Panc1 (cell line): ENCODE measurements around the gene CRKL. TPM values are rescaled to one million over a fixed set of nuclear protein-coding genes. Genes with fewer than 3 reads are reported as not detected.

Experiments used
- ATAC-seq: fragments of 200-7000 bp; cut with Tn5 transposase; 2 replicates; pipeline ENCODE4 v1.9.1; 2020; ENCODE audit warnings: mild to moderate bottlenecking, moderate library complexity
- BruUV-seq: library from RNA; stranded (reverse); fragments of 400-500 nt; replicated peaks from 2 replicates; lab custom pipeline; 2021; lab: Mats Ljungman, UMichigan
- CTCF ChIA-PET: fragments of 300-600 bp; sonication (Branson Sonifier 250); formaldehyde crosslinking; loops from one replicate; lab custom pipeline; 2022; ENCODE audit warnings: antibody characterized with exemption; lab: Charles Lee
- POLR2A ChIA-PET: fragments of 300-600 bp; sonication (Branson Sonifier 250); formaldehyde crosslinking; loops from one replicate; lab custom pipeline; 2022; ENCODE audit warnings: antibody characterized with exemption; lab: Charles Lee
- DNase-seq: peaks from one replicate; pipeline ENCODE4 v3.0.0-alpha.2; 2010; ENCODE audit warnings: low read depth, low spot score
- H3K27ac ChIP-seq: 2 replicates; pipeline ENCODE4 v1.5.1; 2011; ENCODE audit warnings: mild to moderate bottlenecking, low read length, inconsistent platforms
- H3K27me3 ChIP-seq: fragments of 200-500 bp; sonication (Bioruptor generic); 2 replicates; pipeline ENCODE4 v1.6.0; 2014; ENCODE audit warnings: low read length, inconsistent platforms; ENCODE audit not compliant: control insufficient read depth, insufficient read depth
- H3K36me3 ChIP-seq: fragments of 200-500 bp; sonication (Bioruptor generic); 2 replicates; pipeline ENCODE4 v1.5.1; 2014; ENCODE audit warnings: inconsistent platforms, mild to moderate bottlenecking, low read length, moderate library complexity; ENCODE audit not compliant: control insufficient read depth, insufficient read depth
- H3K4me1 ChIP-seq: 2 replicates; pipeline ENCODE4 v1.5.1; 2011; ENCODE audit warnings: inconsistent platforms, mild to moderate bottlenecking, low read length, moderate library complexity; ENCODE audit not compliant: control insufficient read depth, insufficient read depth
- H3K4me3 ChIP-seq, 2 experiments: 2 replicates each; pipeline ENCODE4 v1.5.1; 2011 to 2012; ENCODE audit warnings: low read depth in 2 of 2, low read length in 2 of 2, mild to moderate bottlenecking in 2 of 2, inconsistent platforms in 1 of 2, moderate library complexity in 1 of 2
- H3K9me3 ChIP-seq: fragments of 200-500 bp; sonication (Bioruptor generic); 2 replicates; pipeline ENCODE4 v1.5.1; 2014; ENCODE audit warnings: low read depth, mild to moderate bottlenecking, inconsistent platforms, low read length, moderate library complexity; ENCODE audit not compliant: control insufficient read depth, insufficient read depth
- CTCF ChIP-seq: fragments of 450-650 bp; IDR thresholded peaks from 2 replicates; pipeline ENCODE4 v1.5.1; 2017; ENCODE audit warnings: mild to moderate bottlenecking
- POLR2AphosphoS5 ChIP-seq: IDR thresholded peaks from 2 replicates; pipeline ENCODE4 v1.6.1; 2012; ENCODE audit warnings: mild to moderate bottlenecking, low read depth, low read length, moderate library complexity
- REST ChIP-seq, 2 experiments: IDR thresholded peaks; 2 replicates each; pipeline ENCODE4 v1.6.1; 2011 to 2012; ENCODE audit warnings: low read depth in 2 of 2, control low read depth in 1 of 2, low read length in 1 of 2, mild to moderate bottlenecking in 1 of 2, moderate library complexity in 1 of 2; ENCODE audit not compliant: insufficient read depth in 1 of 2
- SIN3A ChIP-seq: IDR thresholded peaks from 2 replicates; pipeline ENCODE4 v1.6.1; 2012; ENCODE audit warnings: low read depth, mild to moderate bottlenecking, low read length, moderate library complexity, borderline replicate concordance; ENCODE audit not compliant: insufficient read depth
- TCF7L2 ChIP-seq: IDR thresholded peaks from 2 replicates; pipeline ENCODE4 v1.6.1; 2011; ENCODE audit warnings: mild to moderate bottlenecking, low read depth, low read length, inconsistent platforms
- in situ Hi-C: cut with HindIII; loops from 2 replicates; pipeline ENCODE4 v1.10.0; 2016; ENCODE audit warnings: low sequenced_read_pairs, low pct_unique_long_range_greater_than_20kb
- intact Hi-C: fragments of 100-400 bp; cut with micrococcal nuclease; formaldehyde crosslinking; loops from one replicate; pipeline ENCODE4 v1.10.0; 2022; ENCODE audit not compliant: unreplicated experiment
- total RNA-seq: library from RNA; stranded (reverse); gene quantifications from one replicate; pipeline ENCODE4 v1.2.1, GENCODE V29; 2021; ENCODE audit not compliant: unreplicated experiment

The CRKL gene
- total RNA-seq, 1 experiment from 2014 or later, result 59.4 TPM

GRCh38 chr22:20953668-20954500 is 36.7 kb downstream of the CRKL start:
- DNase-seq (no peak), ATAC-seq (no peak)
- intact Hi-C loops (no loop called here), in situ Hi-C loops (no loop called here)
- Histone ChIP-seq H3K36me3 (no peaks in the 10 kb centered on the region; the same call in none of the 2 replicates), H3K9me3 (no peaks in the 10 kb centered on the region), H3K27me3 (no peaks in the 10 kb centered on the region), H3K4me1 (peaks cover 34% of the 10 kb centered on the region), H3K27ac (peak overlapping the region; percentile 71; the same call in 1 of the 2 replicates), H3K4me3 (no peak overlapping the region)
- TSS peak; percentile 65 for BruUV-seq
- ChIA-PET CTCF (no interaction called here), POLR2A (no interaction called here)
- no peak for TF ChIP-seq SIN3A
- no peak for TF ChIP-seq POLR2AphosphoS5
- TF ChIP-seq TCF7L2, result no peak
- no peak for TF ChIP-seq CTCF
- TF ChIP-seq REST (IDR thresholded peaks at IDR 0.05; ENCODE audit: insufficient read depth in 1 of 2, low read depth in 2 of 2, low read length in 1 of 2), result no peak

GRCh38 chr22:20955548-20955947 is 38.3 kb downstream of the CRKL start:
- Histone ChIP-seq H3K4me3 (peak overlapping the region; percentile 67 to 85), H3K36me3 (no peaks in the 10 kb centered on the region; the same call in none of the 2 replicates), H3K27ac (peak overlapping the region; percentile 90; the same call in 1 of the 2 replicates), H3K9me3 (no peaks in the 10 kb centered on the region), H3K4me1 (peaks cover 34% of the 10 kb centered on the region), H3K27me3 (no peaks in the 10 kb centered on the region)
- ChIA-PET CTCF (interaction anchor here (0.6 kb wide), 1 partner anchor 70 kb away, joined by 3 read pairs; no protein-coding TSS in a partner anchor), POLR2A (interaction anchor here (0.6 kb wide), 1 partner anchor 31 kb away, joined by 3 read pairs; no protein-coding TSS in a partner anchor)
- TF ChIP-seq POLR2AphosphoS5 (no peak), REST (IDR thresholded peaks at IDR 0.05; ENCODE audit: insufficient read depth in 1 of 2, low read depth in 2 of 2, low read length in 1 of 2) (no peak), TCF7L2 (no peak), SIN3A (no peak)
- no TSS peak for BruUV-seq
- intact Hi-C loops (no loop called here), in situ Hi-C loops (no loop called here)
- DNase-seq (no peak), ATAC-seq (no peak)
